Measurements from ENCODE around the gene OLIG2.

The OLIG2 gene

GRCh38 chr21:33041981-33042380 is 16.2 kb downstream of the OLIG2 start:
- DNase-seq (ENCODE audit: extremely low read depth, low read depth): no peak
- no peak for TF ChIP-seq CTCF (IDR thresholded peaks at IDR 0.05; ENCODE audit: low read depth, low read length)

GRCh38 chr21:33042812-33043211 is 17.1 kb downstream of the OLIG2 start:
- peak; percentile 30 for DNase-seq (ENCODE audit: extremely low read depth, low read depth)
- no peak for TF ChIP-seq CTCF (IDR thresholded peaks at IDR 0.05; ENCODE audit: low read depth, low read length)

GRCh38 chr21:33046455-33046854 is 20.7 kb downstream of the OLIG2 start:
- TF ChIP-seq CTCF (IDR thresholded peaks at IDR 0.05; ENCODE audit: low read depth, low read length): no peak
- no peak for DNase-seq (ENCODE audit: extremely low read depth, low read depth)

GRCh38 chr21:33047231-33047630 is 21.5 kb downstream of the OLIG2 start:
- no peak for DNase-seq (ENCODE audit: extremely low read depth, low read depth)

GRCh38 chr21:33051925-33052324 is 26.2 kb downstream of the OLIG2 start:
- TF ChIP-seq CTCF (IDR thresholded peaks at IDR 0.05; ENCODE audit: low read depth, low read length): no peak
- DNase-seq (ENCODE audit: extremely low read depth, low read depth): no peak

More at GRCh38 chr21:33047231-33047630, 21.5 kb downstream of the OLIG2 start:
- no peak for TF ChIP-seq CTCF (IDR thresholded peaks at IDR 0.05; ENCODE audit: low read depth, low read length)

GRCh38 chr21:33053951-33054350 is 28.2 kb downstream of the OLIG2 start:
- TF ChIP-seq CTCF (IDR thresholded peaks at IDR 0.05; ENCODE audit: low read depth, low read length): no peak
- no peak for DNase-seq (ENCODE audit: extremely low read depth, low read depth)

- no peak for DNase-seq (ENCODE audit: extremely low read depth, low read depth)
- no peak for TF ChIP-seq CTCF (IDR thresholded peaks at IDR 0.05; ENCODE audit: low read depth, low read length)
Measured at GRCh38 chr21:33055991-33056390, 30.3 kb downstream of the OLIG2 start.

Data from AG09319 (cell line).